GM21423 (cell line): ENCODE measurements around the gene RIGI.
A peak's percentile ranks its signal among the peaks of the same experiment; 100 is the strongest.
"Not testable (repeated sequence)": the region's sequence is repeated elsewhere in the genome, so short reads cannot be mapped to it uniquely, and the experiment has no call there.

Experiments
- ATAC-seq: cut with Tn5 transposase; IDR thresholded peaks from one replicate; pipeline ENCODE4 v1.9.1; 2021; ENCODE audit warnings: mild to moderate bottlenecking, moderate library complexity; ENCODE audit not compliant: unreplicated experiment

RIGI gene

GRCh38 chr9:32526041-32526706, at the start of gene RIGI:
TSS of gene RIGI (minus strand) at chr9:32526196. CDS start at chr9:32526166, 30 bp downstream.
- peak; percentile 69 for ATAC-seq

- ATAC-seq, result no peak
Observed at GRCh38 chr9:32574858-32575257, 48.9 kb upstream of the RIGI start.

GRCh38 chr9:32573821-32574220, 47.8 kb upstream of the RIGI start:
- no peak for ATAC-seq

GRCh38 chr9:32572900-32573523, 47.0 kb upstream of the RIGI start, which contains the start of gene NDUFB6:
TSS of gene NDUFB6 (minus strand) at chr9:32573159. CDS start at chr9:32573060, 99 bp downstream.
- ATAC-seq, result peak; percentile 89

DNA sequence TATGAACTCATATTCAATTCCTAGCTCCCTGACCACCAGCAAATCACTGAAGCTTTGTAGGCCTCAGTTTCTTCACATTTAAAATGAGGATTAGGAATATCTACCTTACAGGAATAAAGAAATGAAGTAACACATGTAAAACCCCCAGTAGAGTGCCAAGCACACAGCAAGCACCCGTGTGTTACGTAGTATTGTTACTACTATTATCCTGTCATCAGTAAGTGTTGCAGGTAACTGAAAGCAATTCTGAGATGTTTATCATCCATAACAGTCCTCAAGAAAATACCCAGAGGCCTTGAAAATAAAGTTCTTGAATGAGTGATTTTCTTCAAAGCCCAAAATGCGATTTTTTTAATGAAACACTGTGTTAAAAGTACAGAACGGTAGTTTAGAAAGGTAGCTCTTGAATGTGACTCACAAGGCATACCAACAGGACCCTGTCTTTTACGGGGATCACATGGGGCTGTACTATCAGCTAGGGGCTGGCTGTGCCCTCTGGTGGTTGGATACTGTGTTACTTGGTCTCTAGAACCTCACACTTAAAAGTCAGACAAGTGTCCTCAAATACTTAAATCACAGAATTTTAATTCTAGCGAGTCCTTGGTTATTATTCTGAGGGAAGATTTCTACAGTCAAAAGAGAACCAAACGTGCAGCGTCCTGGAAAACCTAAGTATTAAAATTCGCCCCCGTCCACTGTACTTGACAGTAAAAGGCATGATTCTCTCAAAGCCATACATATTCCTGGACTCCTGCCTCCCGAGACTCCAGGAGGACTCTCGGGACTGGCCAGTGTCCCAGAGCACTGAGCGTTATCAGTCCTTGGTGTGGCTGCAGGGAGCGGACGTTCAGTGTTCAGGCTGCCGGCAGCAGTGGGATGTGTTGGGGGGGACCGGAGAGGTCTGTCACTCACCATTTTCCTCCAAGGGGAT, 46.2 kb upstream of the RIGI start:
- peak; percentile 90 for ATAC-seq

DNA sequence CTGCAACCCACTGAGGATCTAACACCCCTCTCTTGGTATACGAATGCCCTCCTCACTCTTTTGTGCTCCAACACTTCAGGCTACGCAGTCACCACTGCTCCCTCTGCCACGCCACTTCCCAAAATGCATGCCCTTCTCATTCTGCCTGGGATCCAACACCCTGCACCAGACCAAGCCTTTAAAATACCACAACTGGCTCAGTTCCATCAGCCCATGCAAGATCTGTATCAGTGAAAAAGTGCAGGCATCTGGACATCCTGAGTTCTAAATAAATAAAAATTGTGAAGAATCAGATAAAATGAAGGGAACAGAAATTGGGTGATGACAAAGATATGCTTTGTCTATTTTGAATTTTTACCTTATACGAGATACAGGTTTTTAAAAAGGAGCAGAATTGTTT, 44.3 kb upstream of the RIGI start:
- ATAC-seq, result no peak

GRCh38 chr9:32566770-32567169, 40.8 kb upstream of the RIGI start:
- ATAC-seq, result no peak

DNA sequence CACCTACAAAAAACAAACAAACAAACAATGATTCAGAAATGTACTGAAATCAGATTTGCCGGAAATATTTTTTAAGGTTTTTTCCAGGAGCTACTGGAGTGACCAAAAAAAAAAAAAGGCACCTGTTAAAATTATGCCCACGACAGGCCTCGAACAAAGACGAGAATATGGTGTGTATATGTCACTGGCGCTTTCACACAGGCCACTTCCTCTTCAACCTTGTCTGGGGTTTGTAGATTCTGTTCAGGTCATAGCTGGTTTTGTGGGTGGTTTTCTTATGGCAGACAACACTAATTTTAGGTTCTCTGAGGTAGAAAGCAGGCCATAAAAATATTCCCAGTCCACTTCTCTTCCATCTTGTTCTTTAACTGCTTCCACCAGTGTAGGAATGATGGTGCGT, 40.0 kb upstream of the RIGI start:
- ATAC-seq, result no peak

GRCh38 chr9:32558408-32558934, 32.5 kb upstream of the RIGI start:
- no peak for ATAC-seq

- no peak for ATAC-seq
Observed at GRCh38 chr9:32554591-32554990, 28.6 kb upstream of the RIGI start.

- ATAC-seq, result no peak
Observed at GRCh38 chr9:32554107-32554506, 28.1 kb upstream of the RIGI start.

DNA sequence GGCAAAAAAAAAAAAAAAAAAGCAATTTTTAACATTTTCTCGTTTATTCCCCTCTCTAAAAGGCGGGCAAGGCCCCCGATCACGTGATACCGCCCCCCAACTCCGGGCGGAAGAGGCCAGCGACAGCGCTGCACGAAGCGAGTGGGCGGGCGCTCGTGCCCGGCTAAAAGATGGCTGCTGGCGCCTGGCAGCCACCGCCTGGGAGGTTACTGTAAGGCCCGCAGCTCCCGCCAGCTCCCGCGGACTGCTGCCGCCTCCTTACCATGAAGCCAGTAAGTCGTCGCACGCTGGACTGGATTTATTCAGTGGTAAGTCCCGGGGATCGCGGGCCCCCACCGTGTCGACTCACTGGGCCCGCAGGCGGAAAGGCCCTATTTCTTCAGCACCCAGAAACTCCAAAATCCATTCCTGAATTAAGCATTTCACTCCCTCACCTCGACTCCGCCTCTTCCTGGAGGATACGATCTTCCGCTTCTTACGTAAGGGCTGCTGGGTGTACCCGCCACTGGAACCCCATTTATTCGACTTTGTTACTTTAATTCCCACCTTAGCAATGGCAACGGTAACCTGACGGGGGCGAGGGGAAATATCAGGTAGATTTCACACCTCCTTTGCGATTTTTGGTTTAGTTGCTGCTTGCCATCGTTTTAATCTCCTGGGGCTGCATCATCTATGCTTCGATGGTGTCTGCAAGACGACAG, 26.3 kb upstream of the RIGI start, which contains the start of the genes SMIM27 and TOPORS:
TSS of gene SMIM27 (plus strand) at position 156 of the 701 bp plus-strand sequence. CDS start at position 264, 108 bp downstream.
TSS of gene TOPORS (minus strand) at position 415 of the 701 bp plus-strand sequence. CDS start at position 265, 150 bp downstream.
- peak; percentile 63 for ATAC-seq

GRCh38 chr9:32551276-32552051, 25.5 kb upstream of the RIGI start:
- peak; percentile 2 for ATAC-seq

GRCh38 chr9:32550562-32551275, 24.7 kb upstream of the RIGI start:
- peak; percentile 70 for ATAC-seq

GRCh38 chr9:32550150-32550561, 24.2 kb upstream of the RIGI start:
- ATAC-seq, result no peak

DNA sequence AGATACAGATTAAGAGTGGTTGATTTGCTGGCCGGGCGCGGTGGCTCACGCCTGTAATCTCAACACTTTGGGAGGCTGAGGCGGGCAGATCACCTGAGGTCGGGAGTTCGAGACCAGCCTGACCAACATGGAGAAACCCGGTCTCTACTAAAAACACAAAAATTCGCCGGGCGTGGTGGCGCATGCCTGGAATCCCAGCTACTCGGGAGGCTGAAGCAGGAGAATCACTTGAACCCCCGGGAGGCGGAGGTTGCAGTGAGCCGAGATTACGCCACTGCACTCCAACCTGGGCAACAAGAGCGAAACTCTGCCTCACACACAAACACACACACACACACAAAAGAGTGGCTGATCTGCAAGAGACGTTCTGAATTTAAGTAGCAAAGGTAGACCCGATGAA, 22.2 kb upstream of the RIGI start:
- not testable (repeated sequence) for ATAC-seq

DNA sequence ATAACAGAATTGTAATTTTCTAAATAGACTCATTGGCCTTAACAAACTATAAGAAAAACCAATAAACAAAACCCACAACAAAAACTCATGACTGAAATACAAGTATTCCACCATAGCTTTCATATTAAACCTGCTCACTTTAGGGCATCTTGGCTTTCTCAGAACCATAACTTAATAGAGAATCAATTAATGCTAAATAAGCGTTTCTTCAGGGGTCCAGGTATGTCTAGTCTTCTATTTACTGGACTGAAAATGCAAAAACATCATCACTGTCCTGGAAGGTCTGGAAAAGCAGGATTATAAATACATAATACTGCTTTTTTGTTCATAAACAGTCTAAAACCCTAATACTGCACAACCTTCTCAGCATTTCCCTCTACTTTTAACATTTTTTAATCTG, 19.9 kb upstream of the RIGI start:
- no peak for ATAC-seq

DNA sequence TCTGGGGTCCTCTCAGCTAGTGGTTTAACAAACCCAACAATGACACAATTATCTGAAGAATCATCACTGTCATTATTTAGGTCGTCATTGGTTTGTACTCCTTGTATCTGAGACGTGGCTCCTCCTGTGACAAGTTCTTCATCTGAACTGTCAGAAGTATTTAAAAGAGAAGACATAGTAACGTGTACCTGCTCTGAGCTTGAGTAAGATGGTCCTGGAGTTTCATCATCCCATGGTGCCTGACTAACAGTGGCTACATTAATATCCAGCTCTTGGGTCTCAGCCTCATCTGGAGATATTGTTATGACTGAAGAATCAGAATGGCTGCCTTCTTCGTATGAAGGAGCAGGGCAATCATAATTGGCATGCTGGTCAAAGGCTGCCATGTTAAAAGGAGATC, 17.1 kb upstream of the RIGI start:
- no peak for ATAC-seq

DNA sequence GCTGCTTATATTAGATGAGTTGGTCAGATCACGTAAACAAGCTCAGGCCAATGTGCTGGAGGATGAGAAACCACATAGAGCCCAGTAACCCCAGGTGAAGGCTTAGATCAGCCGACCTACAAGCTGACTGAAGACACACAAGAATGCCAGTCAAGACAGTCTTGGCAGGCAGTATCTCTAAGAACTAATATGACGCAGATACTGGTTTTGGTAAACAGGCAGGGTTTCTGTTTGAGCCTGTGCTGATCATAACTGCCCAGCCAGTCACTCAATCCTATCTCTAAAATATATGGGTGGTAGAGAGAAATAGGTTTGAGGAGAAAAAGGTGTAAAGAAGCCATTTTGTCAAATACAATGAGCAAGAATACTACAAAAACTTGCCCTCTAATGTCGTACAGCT, 7.8 kb upstream of the RIGI start:
- ATAC-seq, result no peak
